Thoracic aorta (tissue), 2 donors: ENCODE measurements around the gene CFAP52. TPM values are rescaled to one million over a fixed set of nuclear protein-coding genes. Genes with fewer than 3 reads are reported as not detected.
"Not testable (repeated sequence)": the region's sequence is repeated elsewhere in the genome, so short reads cannot be mapped to it uniquely, and the experiment has no call there.

Source experiments
- ATAC-seq: fragments of 150-250 bp; one replicate; pipeline ENCODE4 v1.8.0; 2017; ENCODE audit warnings: low read depth; ENCODE audit not compliant: insufficient number of reproducible peaks, low FRiP score
- DNase-seq: peaks from one replicate; pipeline ENCODE4 v3.0.0-alpha.2; 2020; ENCODE audit warnings: low spot score
- H3K27ac ChIP-seq, 2 donors: fragments of 200-600 bp; sonication (generic); 1 replicate in 1 of 2; 2 replicates in 1 of 2; pipeline ENCODE4 v1.5.1; 2016; ENCODE audit warnings: mild to moderate bottlenecking in 2 of 2, moderate library complexity in 2 of 2
- H3K27me3 ChIP-seq: fragments of 200-600 bp; sonication (generic); replicated peaks from 2 replicates; pipeline ENCODE4 v1.6.0; 2016; ENCODE audit warnings: mild to moderate bottlenecking; ENCODE audit not compliant: insufficient read depth
- H3K36me3 ChIP-seq: fragments of 200-600 bp; sonication (generic); one replicate; pipeline ENCODE4 v1.5.1; 2016
- H3K4me1 ChIP-seq, 2 donors: fragments of 200-600 bp; sonication (generic); 1 replicate in 1 of 2; 2 replicates in 1 of 2; pipeline versions ENCODE4 v1.5.1 to v1.6.0; 2016; ENCODE audit warnings: low read depth in 2 of 2, mild to moderate bottlenecking in 1 of 2; ENCODE audit not compliant: control insufficient read depth in 1 of 2
- H3K4me3 ChIP-seq: fragments of 200-600 bp; sonication (generic); 2 replicates; pipeline ENCODE4 v1.5.1; 2016; ENCODE audit warnings: mild to moderate bottlenecking
- H3K9me3 ChIP-seq: fragments of 200-600 bp; sonication (generic); 2 replicates; pipeline ENCODE4 v1.5.1; 2016
- total RNA-seq, 2 donors: library from RNA; depleted of rRNA; stranded (reverse); fragments of >200 nt; gene quantifications; one replicate each; pipeline versions ENCODE4 v1.1.0 to v1.2.3, GENCODE V29; 2016
- TF ChIP-seq, protein P1 (sequence below): fragments of 200-600 bp; sonication (generic); IDR thresholded peaks from one replicate; pipeline ENCODE4 v1.5.1; 2019; ENCODE audit warnings: antibody characterized with exemption

CFAP52 gene
- total RNA-seq, 2 donors from 2014 or later, result not detected

DNA sequence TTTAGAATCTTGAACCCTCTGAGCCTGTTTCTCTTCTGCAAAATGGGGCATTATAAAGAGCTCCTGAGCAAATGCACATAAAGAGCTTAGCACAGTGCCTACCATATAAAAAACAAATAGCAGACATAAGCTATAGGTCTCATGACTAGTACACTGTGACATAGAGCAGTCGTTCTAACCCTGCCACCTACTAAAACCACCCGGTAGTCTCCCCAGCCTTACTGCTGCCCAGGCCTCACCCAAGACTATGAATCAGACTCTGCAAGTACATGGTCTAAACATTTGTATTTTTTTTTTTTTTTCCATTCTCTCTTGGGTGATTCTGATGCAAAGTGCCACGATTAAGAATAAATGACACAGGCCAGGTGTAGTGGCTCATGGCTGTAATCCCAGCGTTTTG is 34.7 kb upstream of the CFAP52 start:
- no peaks in the 10 kb centered on the region for H3K27me3 ChIP-seq
- no peaks in the 10 kb centered on the region for H3K36me3 ChIP-seq
- TF ChIP-seq, protein P1, sequence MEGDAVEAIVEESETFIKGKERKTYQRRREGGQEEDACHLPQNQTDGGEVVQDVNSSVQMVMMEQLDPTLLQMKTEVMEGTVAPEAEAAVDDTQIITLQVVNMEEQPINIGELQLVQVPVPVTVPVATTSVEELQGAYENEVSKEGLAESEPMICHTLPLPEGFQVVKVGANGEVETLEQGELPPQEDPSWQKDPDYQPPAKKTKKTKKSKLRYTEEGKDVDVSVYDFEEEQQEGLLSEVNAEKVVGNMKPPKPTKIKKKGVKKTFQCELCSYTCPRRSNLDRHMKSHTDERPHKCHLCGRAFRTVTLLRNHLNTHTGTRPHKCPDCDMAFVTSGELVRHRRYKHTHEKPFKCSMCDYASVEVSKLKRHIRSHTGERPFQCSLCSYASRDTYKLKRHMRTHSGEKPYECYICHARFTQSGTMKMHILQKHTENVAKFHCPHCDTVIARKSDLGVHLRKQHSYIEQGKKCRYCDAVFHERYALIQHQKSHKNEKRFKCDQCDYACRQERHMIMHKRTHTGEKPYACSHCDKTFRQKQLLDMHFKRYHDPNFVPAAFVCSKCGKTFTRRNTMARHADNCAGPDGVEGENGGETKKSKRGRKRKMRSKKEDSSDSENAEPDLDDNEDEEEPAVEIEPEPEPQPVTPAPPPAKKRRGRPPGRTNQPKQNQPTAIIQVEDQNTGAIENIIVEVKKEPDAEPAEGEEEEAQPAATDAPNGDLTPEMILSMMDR, result no peak
- DNase-seq, result no peak
- H3K4me3 ChIP-seq, result no peak overlapping the region
- H3K27ac ChIP-seq, result no peak overlapping the region
- no peak for ATAC-seq
- H3K9me3 ChIP-seq, result no peaks in the 10 kb centered on the region
- peaks cover 0 to under 1% of the 10 kb centered on the region in 2 donors for H3K4me1 ChIP-seq

GRCh38 chr17:9544221-9544620 is 32.2 kb upstream of the CFAP52 start:
- no peak overlapping the region for H3K27ac ChIP-seq
- TF ChIP-seq, protein P1, result no peak
- H3K27me3 ChIP-seq, result no peaks in the 10 kb centered on the region
- no peaks in the 10 kb centered on the region for H3K36me3 ChIP-seq
- no peak overlapping the region for H3K4me3 ChIP-seq
- ATAC-seq (no peak), DNase-seq (no peak)
- H3K9me3 ChIP-seq, result no peaks in the 10 kb centered on the region
- H3K4me1 ChIP-seq, result no peaks in the 10 kb centered on the region

DNA sequence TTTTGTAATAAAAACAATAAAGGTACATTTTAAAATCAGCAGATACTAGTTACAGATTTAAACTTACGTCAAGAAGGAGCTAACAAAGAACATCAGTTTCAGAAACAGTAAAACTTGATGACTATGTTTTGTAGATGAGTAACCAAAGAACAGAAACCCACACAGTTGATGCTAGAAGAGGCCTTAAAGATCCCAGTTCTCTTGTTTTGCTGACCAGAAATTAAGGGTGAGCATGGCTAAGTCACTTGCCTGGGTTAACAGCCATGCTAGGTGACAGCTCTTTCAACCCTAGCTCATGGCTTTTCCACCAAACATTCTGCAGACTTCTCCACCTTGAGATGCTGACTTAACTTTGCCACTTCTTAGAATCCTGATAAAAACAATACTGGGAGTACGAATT is 27.2 kb upstream of the CFAP52 start:
- no peak for ATAC-seq
- H3K4me3 ChIP-seq, result no peak overlapping the region

DNA sequence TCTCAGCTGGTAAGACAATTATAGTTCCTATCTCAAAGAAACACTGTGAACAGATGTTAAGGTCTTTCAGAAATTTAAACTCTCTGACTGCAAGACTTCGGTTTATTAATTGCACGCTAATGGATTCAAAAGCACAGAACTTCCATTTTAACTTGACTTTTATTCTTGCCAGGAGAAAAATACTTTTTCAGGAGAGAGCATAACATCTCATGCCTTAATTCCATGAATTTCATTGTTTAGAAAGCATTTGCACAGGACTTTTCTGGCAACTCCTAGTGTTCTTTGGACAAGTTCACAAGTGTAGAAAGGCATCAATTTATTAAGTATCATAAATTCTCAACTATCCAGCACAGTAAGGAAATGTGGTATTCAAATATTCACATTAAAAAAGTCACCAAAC is 23.3 kb upstream of the CFAP52 start:
- no peaks in the 10 kb centered on the region for H3K36me3 ChIP-seq
- H3K4me1 ChIP-seq, result no peaks in the 10 kb centered on the region
- no peak overlapping the region for H3K27ac ChIP-seq
- no peaks in the 10 kb centered on the region for H3K27me3 ChIP-seq
- DNase-seq, result no peak
- H3K9me3 ChIP-seq, result no peaks in the 10 kb centered on the region
- H3K4me3 ChIP-seq, result no peak overlapping the region
- no peak for ATAC-seq
- TF ChIP-seq, protein P1, result no peak

More for the DNA sequence above, 27.2 kb upstream of the CFAP52 start:
- Histone ChIP-seq H3K36me3 (no peaks in the 10 kb centered on the region), H3K4me1 (no peaks in the 10 kb centered on the region), H3K9me3 (no peaks in the 10 kb centered on the region), H3K27me3 (no peaks in the 10 kb centered on the region), H3K27ac (no peak overlapping the region)
- no peak for DNase-seq
- TF ChIP-seq, protein P1, result no peak

GRCh38 chr17:9553596-9553995 is 22.8 kb upstream of the CFAP52 start:
- TF ChIP-seq, protein P1, result no peak
- ATAC-seq (no peak), DNase-seq (no peak)
- Histone ChIP-seq H3K9me3 (no peaks in the 10 kb centered on the region), H3K4me1 (no peaks in the 10 kb centered on the region), H3K36me3 (no peaks in the 10 kb centered on the region), H3K27me3 (no peaks in the 10 kb centered on the region), H3K27ac (no peak overlapping the region), H3K4me3 (no peak overlapping the region)

DNA sequence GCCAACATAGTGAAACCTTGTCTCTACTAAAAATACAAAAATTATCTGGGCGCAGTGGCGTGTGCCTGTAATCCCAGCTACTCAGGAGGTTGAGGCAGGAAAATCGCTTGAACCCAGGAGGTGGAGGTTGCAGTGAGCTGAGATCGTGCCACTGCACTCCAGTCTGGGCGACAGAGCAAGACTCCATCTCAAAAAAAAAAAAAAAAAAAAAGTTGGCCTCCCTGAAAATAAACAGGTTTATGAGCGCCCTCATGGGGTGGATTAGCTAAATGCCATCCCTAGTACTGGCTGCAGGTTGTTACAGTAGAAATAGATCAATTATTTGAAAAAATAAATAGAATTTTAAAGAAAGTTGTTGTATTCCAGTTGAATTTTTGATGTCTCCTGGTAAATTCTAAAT is 21.7 kb upstream of the CFAP52 start:
- not testable (repeated sequence) for H3K36me3 ChIP-seq, ATAC-seq, H3K9me3 ChIP-seq, H3K27ac ChIP-seq, H3K27me3 ChIP-seq, H3K4me1 ChIP-seq, DNase-seq, H3K4me3 ChIP-seq
